GM06990 (cell line): Measurements from ENCODE around the gene MICAL3.

ENCODE experiments used
- DNase-seq: peaks from one replicate; pipeline ENCODE4 v3.0.0-alpha.2; 2011; ENCODE audit not compliant: insufficient read length; ENCODE audit errors: extremely low read depth
- H3K27me3 ChIP-seq: replicated peaks from 2 replicates; pipeline ENCODE4 v1.6.0; 2011; ENCODE audit warnings: low read length; ENCODE audit not compliant: control insufficient read depth, insufficient read depth
- H3K36me3 ChIP-seq: 2 replicates; pipeline ENCODE4 v1.5.1; 2011; ENCODE audit warnings: low read length; ENCODE audit not compliant: control insufficient read depth, insufficient read depth
- H3K4me3 ChIP-seq: replicated peaks from 2 replicates; pipeline ENCODE4 v1.5.1; 2011; ENCODE audit warnings: low read depth, mild to moderate bottlenecking, control low read depth, low read length
- TF ChIP-seq, protein P1 (sequence below): IDR thresholded peaks from 2 replicates; pipeline ENCODE4 v1.5.1; 2011; ENCODE audit warnings: low read length, control low read depth, mild to moderate bottlenecking, inconsistent platforms; ENCODE audit not compliant: insufficient read depth, poor library complexity, severe bottlenecking

The MICAL3 gene

DNA sequence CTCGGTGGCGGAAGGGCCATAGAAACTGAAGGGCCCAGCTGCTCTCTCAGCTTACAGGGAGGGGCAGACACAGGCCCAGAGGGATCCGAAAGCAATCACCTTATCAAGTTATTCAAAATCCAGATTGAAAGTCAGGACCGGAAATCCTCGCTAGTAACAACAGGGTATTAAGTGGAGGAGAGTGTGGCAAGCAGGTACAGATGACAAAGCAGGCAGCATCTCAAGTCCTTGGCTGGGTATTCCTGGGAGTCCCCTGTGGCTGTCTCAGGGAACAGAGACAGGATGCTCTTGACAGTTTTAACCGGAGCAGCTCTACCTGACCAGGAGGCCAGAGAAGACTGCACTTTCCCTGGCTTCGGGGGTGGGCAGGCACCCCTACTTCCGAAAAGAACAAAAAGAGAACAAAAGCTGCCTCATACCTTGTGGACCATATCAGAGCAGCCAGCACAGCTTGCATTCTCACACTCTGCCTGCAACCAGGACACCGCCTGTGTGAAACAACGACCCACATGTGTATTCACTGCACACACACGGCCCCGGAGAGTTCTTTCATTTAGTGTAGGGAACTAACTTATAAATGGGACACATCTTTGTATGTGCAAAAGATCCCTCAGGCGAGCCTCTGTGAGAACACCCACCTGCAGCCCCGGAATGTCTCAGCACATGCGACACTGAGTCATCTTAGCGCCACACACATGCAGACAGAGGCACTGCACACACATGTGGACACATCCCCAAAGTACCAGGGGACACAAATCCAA, 78.3 kb downstream of the MICAL3 start:
- no peaks in the 10 kb centered on the region for H3K27me3 ChIP-seq
- H3K4me3 ChIP-seq = no peak overlapping the region
- TF ChIP-seq, protein P1, sequence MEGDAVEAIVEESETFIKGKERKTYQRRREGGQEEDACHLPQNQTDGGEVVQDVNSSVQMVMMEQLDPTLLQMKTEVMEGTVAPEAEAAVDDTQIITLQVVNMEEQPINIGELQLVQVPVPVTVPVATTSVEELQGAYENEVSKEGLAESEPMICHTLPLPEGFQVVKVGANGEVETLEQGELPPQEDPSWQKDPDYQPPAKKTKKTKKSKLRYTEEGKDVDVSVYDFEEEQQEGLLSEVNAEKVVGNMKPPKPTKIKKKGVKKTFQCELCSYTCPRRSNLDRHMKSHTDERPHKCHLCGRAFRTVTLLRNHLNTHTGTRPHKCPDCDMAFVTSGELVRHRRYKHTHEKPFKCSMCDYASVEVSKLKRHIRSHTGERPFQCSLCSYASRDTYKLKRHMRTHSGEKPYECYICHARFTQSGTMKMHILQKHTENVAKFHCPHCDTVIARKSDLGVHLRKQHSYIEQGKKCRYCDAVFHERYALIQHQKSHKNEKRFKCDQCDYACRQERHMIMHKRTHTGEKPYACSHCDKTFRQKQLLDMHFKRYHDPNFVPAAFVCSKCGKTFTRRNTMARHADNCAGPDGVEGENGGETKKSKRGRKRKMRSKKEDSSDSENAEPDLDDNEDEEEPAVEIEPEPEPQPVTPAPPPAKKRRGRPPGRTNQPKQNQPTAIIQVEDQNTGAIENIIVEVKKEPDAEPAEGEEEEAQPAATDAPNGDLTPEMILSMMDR = peak; percentile 31
- no peak for DNase-seq
- no peaks in the 10 kb centered on the region; the same call in 1 of the 2 replicates for H3K36me3 ChIP-seq

- no peak for DNase-seq
- H3K36me3 ChIP-seq = no peaks in the 10 kb centered on the region; the same call in 1 of the 2 replicates
- no peak overlapping the region for H3K4me3 ChIP-seq
- no peaks in the 10 kb centered on the region for H3K27me3 ChIP-seq
- TF ChIP-seq, protein P1 = no peak
Observed at GRCh38 chr22:17945156-17945887, 79.0 kb downstream of the MICAL3 start.

DNA sequence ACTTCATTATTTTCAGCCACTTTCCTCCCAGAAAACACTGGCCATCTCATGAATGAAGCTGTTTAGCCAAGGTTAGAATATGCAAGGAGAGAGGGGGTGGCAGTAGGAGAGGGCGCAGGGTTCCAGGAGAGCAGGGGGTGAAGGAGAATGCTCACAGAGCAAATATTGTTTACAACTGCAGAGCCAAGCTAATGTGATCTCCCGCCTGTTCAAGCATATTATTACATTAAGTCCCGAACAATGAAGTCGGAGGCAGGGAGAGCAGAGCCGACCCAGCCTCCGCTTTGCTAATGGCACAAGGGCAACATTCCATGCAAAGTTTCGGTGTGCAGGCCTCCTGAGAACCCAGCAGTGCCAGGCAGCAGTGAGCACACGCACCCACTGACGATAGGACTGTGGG, 80.1 kb downstream of the MICAL3 start:
- no peaks in the 10 kb centered on the region; the same call in 1 of the 2 replicates for H3K36me3 ChIP-seq
- no peak overlapping the region for H3K4me3 ChIP-seq
- H3K27me3 ChIP-seq = no peaks in the 10 kb centered on the region
- DNase-seq = no peak
- TF ChIP-seq, protein P1 = no peak

DNA sequence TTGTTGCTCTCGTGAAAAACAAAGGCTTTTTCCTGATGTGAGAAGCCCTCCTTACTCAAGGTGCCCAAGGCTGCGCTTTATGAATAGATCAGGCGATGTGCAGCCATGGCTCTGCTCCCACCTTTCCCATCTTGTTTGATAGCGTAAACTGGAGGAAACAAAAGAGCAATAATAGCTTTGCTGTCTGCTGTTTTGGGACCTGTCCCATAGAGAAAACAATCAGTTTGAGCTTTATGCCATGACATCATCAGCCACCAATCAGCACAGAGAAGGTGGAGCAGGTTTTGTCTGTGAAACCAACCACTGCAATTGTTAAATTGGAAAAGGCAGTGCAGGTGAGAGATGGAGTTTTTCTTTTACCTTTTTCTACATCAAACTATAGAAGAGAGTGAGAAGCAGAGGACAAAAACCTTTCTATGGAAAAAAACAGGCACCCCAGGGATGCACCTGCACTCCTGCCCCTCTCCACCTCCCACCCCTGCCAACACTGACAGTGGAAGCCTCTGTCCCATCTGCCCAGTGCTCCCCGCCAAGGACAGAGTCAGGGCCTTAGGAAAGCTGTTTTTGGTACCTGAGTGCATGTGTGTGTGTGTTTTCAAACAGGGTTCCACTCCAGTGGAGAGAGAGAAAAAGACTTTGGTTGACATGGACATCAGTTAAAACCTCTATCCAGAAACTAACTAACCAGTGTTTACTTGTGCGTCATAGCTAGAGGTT, 80.7 kb downstream of the MICAL3 start:
- H3K27me3 ChIP-seq = no peaks in the 10 kb centered on the region
- TF ChIP-seq, protein P1 = no peak
- no peaks in the 10 kb centered on the region; the same call in 1 of the 2 replicates for H3K36me3 ChIP-seq
- no peak overlapping the region for H3K4me3 ChIP-seq
- DNase-seq = no peak

- no peaks in the 10 kb centered on the region for H3K36me3 ChIP-seq
- TF ChIP-seq, protein P1 = no peak
- no peaks in the 10 kb centered on the region for H3K27me3 ChIP-seq
- no peak overlapping the region for H3K4me3 ChIP-seq
- DNase-seq = no peak
Observed at GRCh38 chr22:17942721-17943120, 81.6 kb downstream of the MICAL3 start.
